Measurements from ENCODE around the gene C20orf144. TPM values are rescaled to one million over a fixed set of nuclear protein-coding genes. Genes with fewer than 3 reads are reported as not detected.

Gene C20orf144
- total RNA-seq, 4 donors from 2014 or later, result not detected

GRCh38 chr20:33658929-33659328, 3.2 kb upstream of the C20orf144 start:
- H3K4me1 ChIP-seq, result peaks cover 10 to 20% (median 16%) of the 10 kb centered on the region in 4 donors
- no peaks in the 10 kb centered on the region for H3K9me3 ChIP-seq
- 91% methylated on average over 4 of the region's 4 CpGs; no CpG with 5 or more reads in 1 of the 2 donors for WGBS, 2 donors (ENCODE audit: low coverage in 1 of 2)
- TF ChIP-seq POLR2A (IDR thresholded peaks at IDR 0.05) (no peak), EP300 (IDR thresholded peaks at IDR 0.05; ENCODE audit: low read depth) (no peak), POLR2AphosphoS5 (IDR thresholded peaks at IDR 0.05) (no peak), CTCF (IDR thresholded peaks at IDR 0.05) (no peak)
- no peaks in the 10 kb centered on the region for H3K27me3 ChIP-seq
- no peak overlapping the region for H3K27ac ChIP-seq
- H3K36me3 ChIP-seq, result peaks cover 0 to 4% (median 1%) of the 10 kb centered on the region in 4 donors
- intact Hi-C loops (cut with DNase I; ENCODE audit: low total_unique reads) (no loop called here), in situ Hi-C loops (cut with MboI; ENCODE audit: low pct_ligation_motif_present in 1 of 4, low pct_unique_long_range_greater_than_20kb in 1 of 4, low sequenced_read_pairs in 3 of 4) (loop anchor here in 2 of 4 donors (10.0 kb wide), 2 partner anchors 194 to 204 kb away; no protein-coding TSS in a partner anchor)
- H3K4me3 ChIP-seq, result no peak overlapping the region
- DNase-seq, result no peak

GRCh38 chr20:33659341-33660034, 2.6 kb upstream of the C20orf144 start:
- Histone ChIP-seq H3K9me3 (no peaks in the 10 kb centered on the region), H3K27me3 (no peaks in the 10 kb centered on the region), H3K4me3 (no peak overlapping the region), H3K27ac (no peak overlapping the region), H3K36me3 (peaks cover 0 to 4% (median 1%) of the 10 kb centered on the region in 4 donors), H3K4me1 (peaks cover 8 to 20% (median 17%) of the 10 kb centered on the region in 4 donors)
- intact Hi-C loops (cut with DNase I; ENCODE audit: low total_unique reads), result no loop called here
- 96% methylated on average over 22 of the region's 32 CpGs; no CpG with 5 or more reads in 1 of the 2 donors for WGBS, 2 donors (ENCODE audit: low coverage in 1 of 2)
- TF ChIP-seq POLR2A (IDR thresholded peaks at IDR 0.05), result no peak
- TF ChIP-seq CTCF (IDR thresholded peaks at IDR 0.05), result no peak
- no peak for TF ChIP-seq POLR2AphosphoS5 (IDR thresholded peaks at IDR 0.05)
- TF ChIP-seq EP300 (IDR thresholded peaks at IDR 0.05; ENCODE audit: low read depth), result no peak
- DNase-seq, result no peak
- in situ Hi-C loops (cut with MboI; ENCODE audit: low pct_ligation_motif_present in 1 of 4, low pct_unique_long_range_greater_than_20kb in 1 of 4, low sequenced_read_pairs in 3 of 4), result loop anchor here in 2 of 4 donors (10.0 kb wide), 2 partner anchors 195 to 205 kb away; no protein-coding TSS in a partner anchor

GRCh38 chr20:33660035-33660684, 2.0 kb upstream of the C20orf144 start:
- WGBS, 2 donors (ENCODE audit: low coverage in 1 of 2), result 96% methylated on average over 19 of the region's 21 CpGs; no CpG with 5 or more reads in 1 of the 2 donors
- Histone ChIP-seq H3K4me1 (peaks cover 5 to 17% (median 13%) of the 10 kb centered on the region in 4 donors), H3K9me3 (no peaks in the 10 kb centered on the region), H3K27ac (no peak overlapping the region), H3K27me3 (no peaks in the 10 kb centered on the region), H3K4me3 (no peak overlapping the region), H3K36me3 (peaks cover 0 to 4% (median 1%) of the 10 kb centered on the region in 4 donors)
- no peak for TF ChIP-seq CTCF (IDR thresholded peaks at IDR 0.05)
- no peak for TF ChIP-seq POLR2AphosphoS5 (IDR thresholded peaks at IDR 0.05)
- no peak for TF ChIP-seq POLR2A (IDR thresholded peaks at IDR 0.05)
- TF ChIP-seq EP300 (IDR thresholded peaks at IDR 0.05; ENCODE audit: low read depth), result no peak
- in situ Hi-C loops (cut with MboI; ENCODE audit: low pct_ligation_motif_present in 1 of 4, low pct_unique_long_range_greater_than_20kb in 1 of 4, low sequenced_read_pairs in 3 of 4), result no loop called here
- intact Hi-C loops (cut with DNase I; ENCODE audit: low total_unique reads), result no loop called here
- DNase-seq, result no peak

GRCh38 chr20:33660685-33661058, 1.5 kb upstream of the C20orf144 start:
- H3K27ac ChIP-seq, result no peak overlapping the region
- no peaks in the 10 kb centered on the region for H3K27me3 ChIP-seq
- H3K4me3 ChIP-seq, result no peak overlapping the region
- intact Hi-C loops (cut with DNase I; ENCODE audit: low total_unique reads), result no loop called here
- no peak for TF ChIP-seq POLR2A (IDR thresholded peaks at IDR 0.05)
- no peak for TF ChIP-seq CTCF (IDR thresholded peaks at IDR 0.05)
- DNase-seq, result no peak
- H3K9me3 ChIP-seq, result no peaks in the 10 kb centered on the region
- in situ Hi-C loops (cut with MboI; ENCODE audit: low pct_ligation_motif_present in 1 of 4, low pct_unique_long_range_greater_than_20kb in 1 of 4, low sequenced_read_pairs in 3 of 4), result no loop called here
- 94% methylated on average over 7 of the region's 7 CpGs; no CpG with 5 or more reads in 1 of the 2 donors for WGBS, 2 donors (ENCODE audit: low coverage in 1 of 2)
- peaks cover 5 to 18% (median 14%) of the 10 kb centered on the region in 4 donors for H3K4me1 ChIP-seq
- peaks cover 0 to 4% (median 1%) of the 10 kb centered on the region in 4 donors for H3K36me3 ChIP-seq

Data from transverse colon (tissue), 4 donors.